GM21723 (cell line): ENCODE data around the gene MRI1.
A peak's percentile ranks its signal among the peaks of the same experiment; 100 is the strongest.
"Not testable (repeated sequence)": the region's sequence is repeated elsewhere in the genome, so short reads cannot be mapped to it uniquely, and the experiment has no call there.

Experiments used
- ATAC-seq: cut with Tn5 transposase; IDR thresholded peaks from one replicate; pipeline ENCODE4 v1.9.1; 2021; ENCODE audit warnings: mild to moderate bottlenecking, moderate library complexity; ENCODE audit not compliant: unreplicated experiment

The MRI1 gene

DNA sequence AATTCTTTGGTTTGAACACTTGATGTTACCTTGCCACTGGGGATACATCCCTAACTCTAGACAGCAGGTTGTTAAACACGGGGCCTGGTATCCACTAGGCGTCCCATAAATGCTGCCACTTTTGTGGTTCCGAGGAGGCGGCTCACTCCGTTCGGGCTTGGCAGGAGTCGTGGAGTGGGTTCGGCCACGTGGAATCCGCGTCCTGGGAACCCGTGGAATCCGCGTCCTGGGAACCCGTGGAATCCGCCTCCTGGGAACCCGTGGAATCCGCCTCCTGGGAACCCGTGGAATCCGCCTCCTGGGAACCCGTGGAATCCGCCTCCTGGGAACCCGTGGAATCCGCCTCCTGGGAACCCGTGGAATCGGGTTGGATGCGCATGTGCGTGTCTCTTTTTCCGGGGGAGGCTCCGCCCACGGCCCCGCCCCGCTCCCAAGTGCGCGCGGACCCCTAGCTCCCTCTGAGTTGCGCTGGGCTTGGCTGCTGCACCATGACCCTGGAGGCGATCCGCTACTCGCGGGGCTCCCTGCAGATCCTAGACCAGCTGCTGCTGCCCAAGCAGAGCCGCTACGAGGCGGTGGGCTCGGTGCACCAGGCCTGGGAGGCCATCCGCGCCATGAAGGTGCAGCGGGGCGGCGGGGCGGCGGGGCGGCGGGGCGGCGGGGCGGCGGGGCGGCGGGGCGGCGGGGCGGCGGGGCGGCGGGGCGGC is at the start of gene MRI1:
TSS of gene MRI1 (plus strand) at position 422 of the 707 bp plus-strand sequence. CDS start at position 489, 67 bp downstream.
- ATAC-seq, result peak; percentile 69

DNA sequence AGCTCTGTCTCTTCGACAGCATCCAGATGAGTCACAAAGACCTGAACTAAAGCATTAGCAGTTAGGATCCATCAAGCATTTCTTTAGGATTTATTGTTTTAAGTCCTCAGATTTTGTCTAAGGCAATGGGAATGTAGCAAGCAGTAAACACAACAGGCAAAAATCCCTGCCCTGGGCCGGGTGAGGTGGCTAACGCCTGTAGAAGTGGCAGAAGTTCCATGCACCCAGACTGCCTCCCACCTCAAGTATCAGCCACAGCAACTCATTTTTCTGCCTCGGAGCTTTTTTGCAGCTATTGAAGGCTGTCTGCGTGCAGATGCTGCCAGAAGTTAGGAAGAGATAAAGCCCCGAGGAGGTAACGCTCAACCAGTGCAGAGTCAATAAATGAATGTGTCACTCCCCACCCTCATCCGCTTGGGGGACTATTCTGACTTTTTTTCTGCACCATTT is 47.1 kb upstream of the MRI1 start:
- ATAC-seq, result no peak

DNA sequence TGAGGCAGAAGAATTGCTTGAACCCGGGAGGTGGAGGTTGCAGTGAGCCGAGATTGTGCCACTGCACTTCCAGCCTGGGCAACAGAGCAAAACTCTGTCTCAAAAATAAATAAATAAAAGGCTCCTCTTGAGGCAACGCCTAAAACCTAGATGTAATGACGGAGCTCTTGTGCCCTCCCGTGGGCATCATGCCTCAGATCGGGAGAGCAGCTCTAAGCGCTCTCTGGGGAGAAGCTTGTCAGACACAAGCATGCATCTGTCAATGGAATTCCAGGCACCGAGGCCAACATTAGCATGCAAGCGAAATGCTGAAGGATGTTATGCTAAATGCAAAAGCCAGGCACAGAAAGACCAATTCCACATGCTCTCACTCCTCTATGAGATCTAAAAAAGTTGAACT is 45.6 kb upstream of the MRI1 start:
- no peak for ATAC-seq

DNA sequence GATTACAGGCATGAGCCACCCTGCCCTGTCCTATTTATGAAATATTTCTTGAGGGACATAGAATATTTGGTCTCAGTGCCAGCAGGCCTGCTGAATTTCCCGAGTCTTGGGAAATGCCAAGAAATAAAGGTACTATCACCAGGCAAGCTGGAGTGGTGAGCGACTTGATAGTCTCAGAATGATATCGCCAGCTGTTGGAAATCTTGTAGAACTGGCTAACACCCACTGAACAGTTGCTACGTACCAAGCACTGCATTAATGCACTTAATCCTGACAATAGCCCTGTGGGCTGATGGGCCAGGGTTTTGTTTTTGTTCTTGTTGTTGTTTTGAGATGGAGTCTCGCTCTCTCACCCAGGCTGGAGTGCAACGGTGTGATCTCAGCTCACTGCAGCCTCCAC is 42.2 kb upstream of the MRI1 start:
- no peak for ATAC-seq

DNA sequence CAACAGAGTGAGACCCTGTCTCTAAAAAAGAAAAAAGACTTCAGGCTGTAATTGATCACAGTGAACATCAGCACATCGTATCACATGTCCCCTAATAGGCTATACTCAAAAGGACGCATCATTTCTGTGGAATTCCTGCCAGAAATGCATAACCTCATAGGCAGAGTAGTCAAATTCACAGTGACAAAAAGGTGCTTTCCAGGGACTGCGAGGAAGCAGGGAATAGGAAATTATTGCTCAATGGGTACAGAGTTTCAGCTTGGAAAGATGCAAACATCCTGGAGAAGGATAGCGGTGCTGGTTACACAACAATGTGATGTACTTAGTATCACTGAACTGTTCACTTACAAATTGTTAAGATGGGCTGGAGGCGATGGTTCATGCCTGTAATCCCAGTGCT is 41.1 kb upstream of the MRI1 start:
- no peak for ATAC-seq

DNA sequence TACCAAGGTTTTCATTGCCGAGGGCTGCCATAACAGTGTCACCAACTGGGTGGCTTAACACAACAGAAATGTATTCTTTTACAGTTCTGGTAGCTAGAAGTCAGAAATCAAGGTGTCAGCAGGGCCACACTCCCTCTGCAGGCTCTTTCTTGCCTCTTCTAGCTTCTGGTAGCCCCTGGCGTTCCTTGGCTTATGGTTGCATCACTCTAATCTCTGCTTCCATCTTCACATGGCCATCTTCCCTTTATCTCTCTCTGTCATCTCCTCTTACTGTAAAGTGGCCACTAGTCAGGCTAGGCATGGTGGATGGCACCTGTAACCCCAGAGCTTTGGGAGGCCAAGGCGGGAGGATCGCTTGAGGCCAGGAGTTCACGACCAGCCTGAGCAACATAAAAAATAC is 38.0 kb upstream of the MRI1 start:
- ATAC-seq, result no peak

DNA sequence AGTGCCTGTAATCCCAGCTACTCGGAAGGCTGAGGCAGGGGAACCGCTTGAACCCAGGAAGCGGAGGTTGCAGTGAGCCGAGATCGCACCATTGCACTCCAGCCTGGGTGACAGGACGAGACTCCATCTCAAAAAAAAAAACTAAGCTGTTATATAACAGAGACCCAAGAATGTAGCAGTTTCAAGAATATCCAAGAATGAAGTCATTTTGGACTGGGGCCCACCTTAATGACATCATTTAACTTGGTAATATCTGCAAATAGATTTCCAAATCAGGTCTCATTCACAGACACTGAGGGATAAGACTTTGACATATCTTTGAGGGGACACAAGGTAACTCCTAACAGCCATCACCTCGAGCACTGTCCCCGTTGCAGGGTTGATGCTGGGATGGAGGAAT is 36.5 kb upstream of the MRI1 start:
- no peak for ATAC-seq

DNA sequence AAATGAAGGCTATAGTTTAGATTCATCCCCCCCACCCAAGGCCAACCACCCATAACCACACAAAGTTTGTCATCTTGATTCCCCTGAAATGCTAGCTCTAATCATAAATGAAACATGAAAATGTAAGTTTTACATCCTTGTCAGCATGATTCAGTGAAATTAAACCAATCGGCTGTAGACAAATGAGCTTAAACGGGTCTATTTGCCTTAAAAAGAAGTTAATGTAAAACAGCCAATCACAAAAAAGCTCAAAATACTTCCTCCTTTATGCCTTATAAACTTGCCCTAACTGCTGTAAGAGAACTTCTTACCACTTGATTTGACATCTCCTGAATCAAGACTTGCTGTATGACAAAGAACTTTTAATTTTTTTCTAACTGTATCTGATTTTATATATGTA is 34.5 kb upstream of the MRI1 start:
- ATAC-seq, result no peak

DNA sequence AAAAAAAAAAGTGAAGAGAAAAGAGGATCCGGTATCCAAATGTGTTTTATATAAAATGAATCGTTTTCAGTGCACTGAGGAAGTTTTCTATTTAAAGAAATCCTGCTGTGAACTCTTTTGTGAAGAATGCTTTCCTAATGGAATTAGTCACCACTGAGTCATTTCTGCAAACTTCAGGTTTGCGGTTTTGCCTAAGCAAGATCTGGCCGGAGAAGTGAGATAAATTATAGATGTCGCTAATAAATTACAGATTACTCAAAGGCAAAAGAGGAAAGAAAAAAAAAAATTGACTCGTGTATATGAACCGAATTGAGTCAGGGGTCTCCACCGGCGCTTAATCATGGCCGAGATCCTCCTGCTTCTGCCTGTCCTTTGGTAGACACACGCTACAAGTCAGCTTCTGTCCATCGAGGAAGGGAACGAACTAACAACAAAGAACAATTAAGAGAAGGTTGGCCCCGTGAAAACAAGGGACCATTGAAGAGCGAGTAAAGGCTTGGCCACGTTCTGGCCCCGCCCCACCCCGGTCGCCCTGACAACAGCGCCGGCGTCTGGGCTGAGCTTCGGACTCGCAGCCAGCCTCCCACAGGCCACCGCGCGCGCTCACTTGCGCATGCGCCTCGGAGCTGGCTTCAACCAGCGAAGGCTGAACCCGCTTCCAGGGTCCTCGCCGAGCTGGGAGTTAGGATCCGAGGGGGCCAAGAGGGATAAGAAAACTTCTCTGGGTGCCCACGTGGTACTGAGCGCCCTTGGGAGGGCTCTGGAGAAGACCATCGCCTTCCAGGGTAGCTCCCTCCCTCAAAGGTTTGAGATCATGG is 33.0 kb upstream of the MRI1 start:
- ATAC-seq, result peak; percentile 96

DNA sequence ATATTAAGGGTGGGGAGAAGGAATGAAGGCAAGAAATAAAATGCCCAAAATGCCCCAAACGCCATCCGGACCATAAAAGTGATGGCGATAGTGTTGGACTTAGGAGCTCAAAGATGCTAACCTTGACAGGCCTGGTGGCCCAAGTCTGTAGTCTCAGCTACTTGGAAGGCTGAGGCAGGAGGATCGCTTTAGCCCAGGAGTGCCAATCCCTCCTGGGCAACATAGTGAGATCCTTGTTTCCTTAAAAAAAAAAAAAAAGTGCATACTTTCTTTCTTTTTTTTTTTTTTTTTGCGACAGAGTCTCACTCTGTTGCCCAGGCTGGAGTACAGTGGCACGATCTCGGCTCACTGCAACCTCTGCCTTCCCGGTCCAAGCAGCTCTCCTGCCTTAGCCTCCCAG is 32.0 kb upstream of the MRI1 start:
- ATAC-seq, result no peak

DNA sequence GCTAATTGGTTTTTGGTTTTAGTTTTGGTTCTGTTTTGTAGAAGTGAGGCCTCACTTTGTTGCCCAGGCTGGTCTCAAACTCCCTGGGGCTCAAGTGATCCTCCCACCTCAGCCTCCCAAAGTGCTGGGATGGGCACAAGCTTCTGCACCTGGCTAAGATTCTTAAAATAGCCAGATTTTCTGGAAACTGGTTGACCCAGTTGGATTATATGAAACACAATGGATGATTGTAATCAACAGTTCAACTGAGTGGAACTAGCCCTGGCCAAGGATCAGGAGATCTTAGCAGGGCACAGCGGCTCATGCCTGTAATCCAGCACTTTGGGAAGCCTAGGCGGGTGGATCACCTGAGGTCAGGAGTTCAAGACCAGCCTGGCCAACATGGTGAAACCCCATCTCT is 29.6 kb upstream of the MRI1 start:
- no peak for ATAC-seq

DNA sequence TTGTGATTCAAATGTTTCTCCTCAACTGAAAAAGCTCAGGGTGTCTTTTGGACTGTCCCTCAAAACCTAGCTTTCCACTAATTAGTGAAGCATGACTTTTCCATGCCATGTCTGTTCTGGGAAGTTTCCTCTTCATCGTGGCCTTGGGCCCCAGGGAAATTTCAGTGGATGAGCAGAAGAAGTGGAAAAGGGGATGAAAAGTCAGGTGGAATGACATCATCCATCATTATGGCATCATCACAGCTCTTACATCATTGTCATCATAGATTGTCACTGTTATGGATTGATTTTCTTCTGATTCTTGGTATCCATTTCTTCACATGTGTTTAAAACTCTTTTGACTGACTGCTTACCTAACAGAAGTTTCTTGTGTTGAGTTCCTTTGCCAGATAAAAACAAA is 26.2 kb upstream of the MRI1 start:
- ATAC-seq, result no peak

DNA sequence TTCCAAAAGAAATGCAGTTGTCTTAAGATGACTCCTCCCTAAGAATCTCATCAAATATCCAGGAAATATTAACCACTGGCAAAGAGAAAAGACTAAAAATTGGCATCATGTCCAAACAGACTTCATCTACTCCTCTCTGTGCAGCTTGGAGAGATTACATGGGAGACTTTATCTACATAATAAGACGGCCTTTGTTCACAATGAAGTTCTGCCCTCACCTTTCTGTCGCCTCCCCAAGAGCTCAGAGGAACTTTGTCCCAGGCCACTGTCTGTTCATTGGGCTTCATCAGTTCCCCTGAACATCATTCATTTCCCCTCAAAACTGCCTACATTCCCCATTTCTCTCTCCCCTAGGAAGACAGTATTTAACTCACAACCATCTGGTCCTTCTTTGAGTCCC is 22.4 kb upstream of the MRI1 start:
- ATAC-seq, result no peak

DNA sequence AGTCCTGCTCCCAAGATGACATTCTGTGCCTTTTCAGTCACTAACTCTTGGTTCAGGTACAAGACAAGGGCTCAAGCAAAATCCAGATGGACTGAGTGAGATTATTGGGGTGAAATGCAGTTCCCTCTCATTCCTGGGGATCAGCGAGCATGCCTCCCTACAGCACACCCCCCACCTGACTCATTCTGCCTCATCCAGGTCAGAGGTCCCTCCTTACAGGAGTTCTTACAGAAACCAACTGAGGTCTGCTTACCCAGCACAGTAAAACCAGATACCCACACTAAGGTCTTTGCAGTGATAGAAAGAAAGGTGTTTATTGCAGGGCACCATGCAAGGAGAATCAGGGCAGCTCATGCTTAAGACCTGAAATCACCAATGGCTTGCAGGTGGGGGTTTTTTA is 21.6 kb upstream of the MRI1 start:
- no peak for ATAC-seq

DNA sequence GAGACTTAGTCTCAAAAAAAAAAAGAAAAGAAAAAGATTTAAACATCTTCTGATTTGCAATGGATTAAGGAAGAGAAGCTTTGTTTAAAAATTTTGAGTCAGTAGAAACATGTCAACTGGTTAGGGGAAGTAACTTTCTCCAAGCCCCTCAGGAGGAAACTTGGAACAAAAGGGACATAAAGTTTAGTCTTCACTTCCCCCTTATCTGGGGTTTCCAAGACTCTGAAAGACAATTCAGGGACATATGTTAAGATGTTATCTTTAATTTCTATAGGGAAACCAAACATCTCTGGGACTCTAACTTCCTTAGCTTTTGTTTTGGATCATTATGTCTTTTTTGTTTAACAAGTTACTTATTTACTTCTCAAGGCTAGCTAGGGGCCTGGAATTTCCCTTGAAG is 20.1 kb upstream of the MRI1 start:
- no peak for ATAC-seq

DNA sequence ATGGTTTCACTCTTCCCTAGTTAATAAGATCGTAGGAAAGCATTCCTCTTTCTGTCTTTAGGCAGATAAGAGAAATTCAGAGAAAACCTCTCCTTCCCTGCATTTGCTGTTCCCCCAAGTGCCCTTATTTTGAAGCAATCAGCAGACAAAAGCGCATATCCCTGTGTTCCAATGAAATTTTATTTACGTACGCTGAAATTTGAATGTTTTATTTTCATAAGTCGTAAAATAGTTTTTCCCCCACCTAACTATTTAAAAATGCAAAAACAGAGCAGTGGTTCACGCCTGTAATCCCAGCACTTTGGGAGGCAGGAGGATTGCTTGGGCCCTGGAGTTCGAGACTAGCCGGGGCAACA is 17.2 kb upstream of the MRI1 start:
- no peak for ATAC-seq

DNA sequence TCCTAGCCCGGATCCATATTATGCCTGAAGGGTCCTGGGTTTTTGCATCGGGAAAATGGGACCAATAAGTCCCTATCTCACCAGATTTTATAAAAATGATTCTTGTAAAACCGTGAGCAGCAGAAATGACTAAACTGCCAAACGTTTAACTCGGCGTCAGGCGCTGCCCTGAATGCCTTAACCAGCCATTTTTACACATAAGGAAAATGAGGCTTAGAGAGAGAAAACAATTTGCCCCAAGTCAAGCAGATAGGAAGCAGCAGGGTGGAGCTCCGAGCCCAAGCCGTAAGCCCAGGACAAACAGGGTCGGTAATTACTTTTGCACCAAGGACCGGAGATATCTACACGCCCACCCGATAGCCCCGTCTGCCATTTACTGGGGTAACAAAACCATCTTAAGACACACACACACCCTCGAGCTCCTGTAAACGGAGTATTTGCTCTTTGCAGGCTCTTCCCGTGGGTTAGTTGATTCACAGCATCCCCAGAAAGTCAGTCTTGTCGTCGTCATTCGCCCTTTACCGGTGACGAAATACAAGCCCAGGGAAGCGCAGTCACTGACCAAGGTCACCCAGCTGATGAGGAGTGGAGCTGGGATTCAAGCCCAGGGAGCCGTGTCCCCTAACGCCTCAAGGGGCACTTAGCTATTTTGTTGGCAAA is 16.0 kb upstream of the MRI1 start:
- ATAC-seq, result peak; percentile 8

DNA sequence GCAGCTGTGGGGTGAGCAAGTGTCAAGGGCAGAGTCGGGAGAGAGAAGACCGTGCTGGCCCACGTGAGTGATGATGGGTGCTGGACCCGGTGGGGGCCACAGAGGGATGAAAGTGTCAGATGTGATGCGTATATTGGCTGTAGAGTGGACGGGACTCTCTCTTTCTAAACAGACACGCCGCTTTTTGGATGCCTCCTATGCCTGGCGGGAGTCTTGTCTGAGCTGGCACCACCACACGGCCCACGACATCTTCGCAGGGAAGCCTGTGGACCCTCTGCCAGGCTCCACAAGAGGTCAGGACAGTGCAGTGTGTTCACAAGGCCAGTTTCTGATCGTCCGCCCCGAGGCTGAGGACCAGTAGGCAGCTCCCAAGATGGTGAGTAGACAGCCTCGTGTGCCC is 12.9 kb upstream of the MRI1 start:
- ATAC-seq, result no peak

DNA sequence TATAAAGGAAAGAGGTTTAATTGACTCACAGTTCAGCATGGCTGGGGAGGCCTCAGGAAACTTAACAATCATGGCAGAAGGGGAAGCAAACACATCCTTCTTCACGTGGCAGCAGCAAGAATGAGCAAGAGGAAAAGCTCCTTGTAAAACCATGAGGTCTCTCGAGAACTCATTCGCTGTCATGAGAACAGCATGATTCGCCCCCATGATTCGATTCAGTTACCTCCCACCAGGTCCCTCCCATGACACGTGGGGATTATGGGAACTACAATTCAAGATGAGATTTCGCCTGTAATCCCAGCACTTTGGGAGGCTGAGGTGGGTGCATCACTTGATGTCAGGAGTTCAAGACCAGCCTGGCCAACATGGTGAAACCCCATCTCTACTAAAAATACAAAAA is 10.7 kb upstream of the MRI1 start:
- ATAC-seq, result not testable (repeated sequence)

DNA sequence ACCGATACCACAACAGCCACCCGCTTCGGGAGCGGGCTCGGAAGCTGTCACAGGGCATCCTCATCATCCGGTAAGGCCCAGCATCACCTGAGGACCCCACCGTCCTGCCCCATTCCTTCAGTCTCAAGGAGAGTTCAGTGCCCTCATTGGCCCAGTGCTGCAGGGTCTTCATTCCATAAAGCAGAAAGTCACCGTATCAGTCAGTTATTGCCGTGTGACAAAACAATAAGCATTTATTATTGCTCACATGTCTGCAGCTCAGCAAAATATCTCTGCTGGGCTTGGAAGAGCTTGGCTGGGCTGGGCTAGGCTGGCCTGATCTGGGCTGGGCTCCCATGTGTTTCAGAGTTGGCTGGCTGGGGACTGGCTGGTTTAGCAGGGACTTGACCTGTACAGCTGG is 8.1 kb upstream of the MRI1 start:
- ATAC-seq, result no peak

DNA sequence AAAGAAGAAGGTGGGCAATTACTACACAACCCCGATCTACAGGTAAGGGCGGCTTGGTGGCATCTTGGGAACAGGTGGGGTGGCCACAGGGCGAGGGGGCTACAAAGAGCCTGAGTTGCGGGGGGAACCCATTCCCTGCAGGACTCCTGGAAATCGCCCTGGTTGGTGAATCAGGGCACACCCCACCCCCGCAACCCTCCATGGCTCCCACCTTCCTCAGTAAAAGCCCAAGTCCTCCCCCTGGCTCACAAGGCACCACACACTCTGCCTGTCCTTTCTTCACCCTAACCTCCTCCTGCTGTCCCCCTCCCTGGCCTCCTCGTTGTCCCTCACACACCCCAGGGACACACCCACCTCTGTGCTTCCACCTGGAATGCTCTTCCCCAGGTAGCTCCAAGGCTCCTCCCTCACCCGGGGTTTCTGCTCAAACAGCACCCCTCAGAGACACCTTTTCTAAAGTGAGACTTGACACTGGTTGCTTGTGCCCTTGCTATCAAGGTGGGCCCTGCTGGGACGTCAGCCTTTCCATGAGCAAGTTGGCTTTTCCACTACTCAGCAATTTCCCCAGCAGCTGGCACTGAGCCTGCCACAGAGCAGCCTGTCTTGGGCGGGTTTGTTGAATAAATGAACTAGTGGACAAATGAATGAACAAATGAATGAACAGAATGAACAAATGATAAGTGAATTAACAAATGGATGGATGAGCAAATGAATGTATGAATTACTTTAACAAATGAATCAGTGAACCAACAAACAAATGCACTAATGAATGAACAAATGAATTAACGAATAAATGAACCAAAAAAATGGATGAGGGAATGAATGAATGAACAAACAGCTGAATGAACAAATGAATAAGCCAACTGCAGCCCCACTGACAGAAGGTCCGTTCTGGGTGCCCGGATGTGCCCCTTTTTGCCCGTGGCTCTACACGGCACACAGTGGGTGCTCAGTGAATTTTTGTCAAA is 6.2 kb upstream of the MRI1 start:
- no peak for ATAC-seq
